ENCODE measurements around the gene TMEM38B.

GRCh38 chr9:105658351-105658750 lies 36.0 kb upstream of the TMEM38B start:
- TF ChIP-seq POLR2A (IDR thresholded peaks at IDR 0.05) (no peak), EP300 (IDR thresholded peaks at IDR 0.05) (no peak), CTCF (IDR thresholded peaks at IDR 0.05) (no peak), POLR2AphosphoS5 (IDR thresholded peaks at IDR 0.05) (no peak)
